Measurements from ENCODE around the gene C16orf92.
A peak's percentile ranks its signal among the peaks of the same experiment; 100 is the strongest.

Gene C16orf92

GRCh38 chr16:29993191-29993902 is 29.7 kb upstream of the C16orf92 start:
- no peak overlapping the region for H3K4me3 ChIP-seq (ENCODE audit: control insufficient read depth, low read depth, low read length)
- no peak for TF ChIP-seq CTCF (conservative IDR thresholded peaks at IDR 0.05; ENCODE audit: control insufficient read depth, insufficient read depth, low read depth, low read length)
- no peak for DNase-seq (ENCODE audit: low read depth)

GRCh38 chr16:29993903-29994599 is 28.9 kb upstream of the C16orf92 start:
- no peak for TF ChIP-seq CTCF (conservative IDR thresholded peaks at IDR 0.05; ENCODE audit: control insufficient read depth, insufficient read depth, low read depth, low read length)
- no peak for DNase-seq (ENCODE audit: low read depth)
- H3K4me3 ChIP-seq (ENCODE audit: control insufficient read depth, low read depth, low read length): no peak overlapping the region

GRCh38 chr16:29994600-29995323 is 28.2 kb upstream of the C16orf92 start:
- no peak for TF ChIP-seq CTCF (conservative IDR thresholded peaks at IDR 0.05; ENCODE audit: control insufficient read depth, insufficient read depth, low read depth, low read length)
- DNase-seq (ENCODE audit: low read depth): peak; percentile 79
- H3K4me3 ChIP-seq (ENCODE audit: control insufficient read depth, low read depth, low read length): peak overlapping the region; percentile 92

- no peak for TF ChIP-seq CTCF (conservative IDR thresholded peaks at IDR 0.05; ENCODE audit: control insufficient read depth, insufficient read depth, low read depth, low read length)
- peak; percentile 75 for DNase-seq (ENCODE audit: low read depth)
Measured at GRCh38 chr16:29995324-29995910, 27.6 kb upstream of the C16orf92 start, which contains the start of gene HIRIP3. Gene HIRIP3, minus strand, starts transcription at chr16:29995617. Its CDS starts 12 bp downstream, at chr16:29995605.

GRCh38 chr16:29995911-29996765 is 26.9 kb upstream of the C16orf92 start, which contains the start of gene INO80E:
Gene INO80E, plus strand, starts transcription at chr16:29996241. Its CDS starts 70 bp downstream, at chr16:29996311.
- H3K4me3 ChIP-seq (ENCODE audit: control insufficient read depth, low read depth, low read length): peak within 1 kb of the TSS; percentile 92
- DNase-seq (ENCODE audit: low read depth): peak; percentile 92
- TF ChIP-seq CTCF (conservative IDR thresholded peaks at IDR 0.05; ENCODE audit: control insufficient read depth, insufficient read depth, low read depth, low read length): no peak

More at GRCh38 chr16:29995324-29995910, 27.6 kb upstream of the C16orf92 start, which contains the start of gene HIRIP3:
- peak within 1 kb of the TSS; percentile 92 for H3K4me3 ChIP-seq (ENCODE audit: control insufficient read depth, low read depth, low read length)

Data from fibroblast of mammary gland (primary cell).